Heart left ventricle (tissue), 13 donors: ENCODE results near the gene CD247.

Source experiments
- CTCF ChIP-seq, 12 donors: fragments of 200-600 bp; sonication (generic) in 4 of 12; IDR thresholded peaks; one replicate each; pipeline versions ENCODE4 v1.5.0 to v1.8.0; 2018 to 2022; ENCODE audit warnings: antibody characterized with exemption in 12 of 12, mild to moderate bottlenecking in 5 of 12
- POLR2A ChIP-seq, 2 donors: fragments of 450-650 bp; IDR thresholded peaks; one replicate each; pipeline ENCODE4 v1.6.1; 2017; ENCODE audit warnings: antibody characterized with exemption in 2 of 2, mild to moderate bottlenecking in 2 of 2, moderate library complexity in 2 of 2
- donor health status: ischemic (EF 13 %, LVEDD 7.1; RV severe dilation, severe dysfunction).
- donor health status: DM: no; HTN: yes; CAD: no.
- donor health status: DM: no; HTN: no; CAD: no.
- donor health status: ischemic (EF 25% LVEDD 6.9; RV normal size, moderate dysfunction).
- donor health status: ischemic (EF 25% LVEDD 5.7; RV mildly dilated, moderate dysfunction).
- donor health status: ischemic (EF 35%, LVEDD 5.7; RV mildly dilated, moderate dysfunction).
- donor health status: nonischemic (EF 11% LVEDD 7.7; RV severe dilation, severe dysfunction).
- donor health status: DM: yes; HTN: yes; CAD: no.
- donor health status: PGD.
- donor health status: ischemic (EF 29% LVEDD 5.4; RV normal size, mild dysfunction).
- donor health status: nonischemic (EF 23%, LVEDD 6.1; RV moderate dilation, normal function).

GRCh38 chr1:167504467-167504827 is 13.9 kb downstream of the CD247 start:
- TF ChIP-seq CTCF (IDR thresholded peaks at IDR 0.05), result no peak
- TF ChIP-seq POLR2A (IDR thresholded peaks at IDR 0.05), result no peak
